MM.1S (cell line): ENCODE results near the gene TJP2.

ENCODE experiments used
- DNase-seq: peaks from one replicate; pipeline ENCODE4 v3.0.0-alpha.2; 2015
- H2AFZ ChIP-seq: fragments of 300-600 bp; sonication (generic); 2 replicates; pipeline ENCODE4 v1.6.0; 2016; ENCODE audit warnings: antibody characterized with exemption, low read length
- H3F3A ChIP-seq: fragments of 300-600 bp; sonication (generic); 2 replicates; pipeline ENCODE4 v1.6.1; 2016; ENCODE audit warnings: mild to moderate bottlenecking, antibody characterized with exemption, low read length, moderate library complexity, mixed read lengths; ENCODE audit not compliant: insufficient read depth
- H3K27ac ChIP-seq: fragments of 300-600 bp; sonication (generic); 2 replicates; pipeline ENCODE4 v1.5.1; 2016; ENCODE audit warnings: mild to moderate bottlenecking, low read length
- H3K27me3 ChIP-seq: fragments of 300-600 bp; sonication (generic); replicated peaks from 2 replicates; pipeline ENCODE4 v1.6.0; 2016; ENCODE audit warnings: low read length; ENCODE audit not compliant: insufficient read depth
- H3K36me3 ChIP-seq: fragments of 300-600 bp; sonication (generic); replicated peaks from 2 replicates; pipeline ENCODE4 v1.6.1; 2016; ENCODE audit warnings: mild to moderate bottlenecking, low read length, mixed read lengths; ENCODE audit not compliant: insufficient read depth
- H3K4me1 ChIP-seq: fragments of 300-600 bp; sonication (generic); 2 replicates; pipeline ENCODE4 v1.6.1; 2016; ENCODE audit warnings: low read length, mixed read lengths
- H3K4me2 ChIP-seq: fragments of 300-600 bp; sonication (generic); 2 replicates; pipeline ENCODE4 v1.6.0; 2016; ENCODE audit warnings: low read depth, low read length
- H3K4me3 ChIP-seq: fragments of 300-600 bp; sonication (generic); 2 replicates; pipeline ENCODE4 v1.5.1; 2016; ENCODE audit warnings: low read length, mixed read lengths
- H3K79me2 ChIP-seq: fragments of 300-600 bp; sonication (generic); 2 replicates; pipeline ENCODE4 v1.6.1; 2016; ENCODE audit warnings: mixed run types, low read length, mixed read lengths
- H3K9ac ChIP-seq: fragments of 300-600 bp; sonication (generic); 2 replicates; pipeline ENCODE4 v1.6.1; 2016; ENCODE audit warnings: low read length, mixed read lengths
- H3K9me2 ChIP-seq: fragments of 300-600 bp; sonication (generic); replicated peaks from 2 replicates; pipeline ENCODE4 v1.6.1; 2016; ENCODE audit warnings: mild to moderate bottlenecking, low read length, mixed read lengths; ENCODE audit not compliant: insufficient read depth
- H3K9me3 ChIP-seq: fragments of 300-600 bp; sonication (generic); replicated peaks from 2 replicates; pipeline ENCODE4 v1.6.1; 2016; ENCODE audit warnings: mild to moderate bottlenecking, low read length, mixed read lengths; ENCODE audit not compliant: insufficient read depth
- H4K20me1 ChIP-seq: fragments of 300-600 bp; sonication (generic); 2 replicates; pipeline ENCODE4 v1.6.1; 2016; ENCODE audit warnings: mild to moderate bottlenecking, low read length, moderate library complexity, mixed read lengths; ENCODE audit not compliant: insufficient read depth
- EZH2 ChIP-seq: fragments of 300-600 bp; sonication (generic); optimal IDR thresholded peaks from 2 replicates; pipeline ENCODE3; 2017; ENCODE audit warnings: low read depth, mild to moderate bottlenecking, antibody characterized with exemption, low read length, mixed read lengths
- EZH2phosphoT487 ChIP-seq: fragments of 300-600 bp; sonication (generic); IDR thresholded peaks from 2 replicates; pipeline ENCODE4 v1.6.1; 2018; ENCODE audit warnings: antibody characterized with exemption, low read length
- TF ChIP-seq, protein P1 (sequence below): fragments of 300-600 bp; sonication (generic); IDR thresholded peaks from 2 replicates; pipeline ENCODE4 v1.5.1; 2016; ENCODE audit warnings: antibody characterized with exemption, low read length, mixed read lengths

Gene TJP2

GRCh38 chr9:69186841-69187611 is 12.9 kb downstream of the TJP2 start:
- no peak for DNase-seq
- Histone ChIP-seq H2AFZ (no peak overlapping the region), H3K27me3 (no peaks in the 10 kb centered on the region), H3K9me2 (no peaks in the 10 kb centered on the region), H3K36me3 (no peaks in the 10 kb centered on the region), H3K4me1 (no peaks in the 10 kb centered on the region), H4K20me1 (peaks cover 12% of the 10 kb centered on the region), H3K79me2 (peaks cover 76% of the 10 kb centered on the region), H3K27ac (no peak overlapping the region), H3K4me2 (no peak overlapping the region), H3K9me3 (no peaks in the 10 kb centered on the region), H3F3A (no peaks in the 10 kb centered on the region), H3K4me3 (no peak overlapping the region), H3K9ac (no peak overlapping the region)
- no peak for TF ChIP-seq EZH2phosphoT487
- no peak for TF ChIP-seq EZH2
- TF ChIP-seq, protein P1, sequence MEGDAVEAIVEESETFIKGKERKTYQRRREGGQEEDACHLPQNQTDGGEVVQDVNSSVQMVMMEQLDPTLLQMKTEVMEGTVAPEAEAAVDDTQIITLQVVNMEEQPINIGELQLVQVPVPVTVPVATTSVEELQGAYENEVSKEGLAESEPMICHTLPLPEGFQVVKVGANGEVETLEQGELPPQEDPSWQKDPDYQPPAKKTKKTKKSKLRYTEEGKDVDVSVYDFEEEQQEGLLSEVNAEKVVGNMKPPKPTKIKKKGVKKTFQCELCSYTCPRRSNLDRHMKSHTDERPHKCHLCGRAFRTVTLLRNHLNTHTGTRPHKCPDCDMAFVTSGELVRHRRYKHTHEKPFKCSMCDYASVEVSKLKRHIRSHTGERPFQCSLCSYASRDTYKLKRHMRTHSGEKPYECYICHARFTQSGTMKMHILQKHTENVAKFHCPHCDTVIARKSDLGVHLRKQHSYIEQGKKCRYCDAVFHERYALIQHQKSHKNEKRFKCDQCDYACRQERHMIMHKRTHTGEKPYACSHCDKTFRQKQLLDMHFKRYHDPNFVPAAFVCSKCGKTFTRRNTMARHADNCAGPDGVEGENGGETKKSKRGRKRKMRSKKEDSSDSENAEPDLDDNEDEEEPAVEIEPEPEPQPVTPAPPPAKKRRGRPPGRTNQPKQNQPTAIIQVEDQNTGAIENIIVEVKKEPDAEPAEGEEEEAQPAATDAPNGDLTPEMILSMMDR, result no peak

DNA sequence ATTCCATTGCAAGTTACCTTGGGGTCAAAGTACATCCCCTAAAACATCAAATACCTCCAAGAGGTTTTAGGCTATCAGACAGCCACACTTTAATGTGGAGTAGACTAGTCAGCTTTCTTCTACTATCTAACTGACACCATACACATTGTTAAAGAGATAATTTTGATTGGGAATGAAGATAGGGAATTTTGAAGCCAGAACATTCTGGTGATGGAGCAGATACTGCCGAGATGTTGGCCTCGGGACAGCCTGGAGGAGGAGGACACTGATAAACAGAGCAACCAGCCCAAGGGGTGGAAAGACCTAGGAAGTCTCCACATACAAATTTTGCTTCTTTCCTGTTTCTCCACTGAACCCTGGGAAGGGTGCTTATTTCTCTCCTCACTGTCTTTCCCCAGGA is 14.9 kb downstream of the TJP2 start:
- Histone ChIP-seq H2AFZ (no peak overlapping the region), H3K4me3 (no peak overlapping the region), H3K4me2 (no peak overlapping the region), H3K27ac (no peak overlapping the region), H3K4me1 (no peaks in the 10 kb centered on the region), H3F3A (no peaks in the 10 kb centered on the region), H3K36me3 (no peaks in the 10 kb centered on the region), H3K9me2 (no peaks in the 10 kb centered on the region), H3K27me3 (no peaks in the 10 kb centered on the region), H4K20me1 (peaks cover 17% of the 10 kb centered on the region), H3K79me2 (peaks cover 76% of the 10 kb centered on the region), H3K9me3 (no peaks in the 10 kb centered on the region), H3K9ac (no peak overlapping the region)
- no peak for DNase-seq
- TF ChIP-seq EZH2 (no peak), EZH2phosphoT487 (no peak)
- TF ChIP-seq, protein P1, result no peak

DNA sequence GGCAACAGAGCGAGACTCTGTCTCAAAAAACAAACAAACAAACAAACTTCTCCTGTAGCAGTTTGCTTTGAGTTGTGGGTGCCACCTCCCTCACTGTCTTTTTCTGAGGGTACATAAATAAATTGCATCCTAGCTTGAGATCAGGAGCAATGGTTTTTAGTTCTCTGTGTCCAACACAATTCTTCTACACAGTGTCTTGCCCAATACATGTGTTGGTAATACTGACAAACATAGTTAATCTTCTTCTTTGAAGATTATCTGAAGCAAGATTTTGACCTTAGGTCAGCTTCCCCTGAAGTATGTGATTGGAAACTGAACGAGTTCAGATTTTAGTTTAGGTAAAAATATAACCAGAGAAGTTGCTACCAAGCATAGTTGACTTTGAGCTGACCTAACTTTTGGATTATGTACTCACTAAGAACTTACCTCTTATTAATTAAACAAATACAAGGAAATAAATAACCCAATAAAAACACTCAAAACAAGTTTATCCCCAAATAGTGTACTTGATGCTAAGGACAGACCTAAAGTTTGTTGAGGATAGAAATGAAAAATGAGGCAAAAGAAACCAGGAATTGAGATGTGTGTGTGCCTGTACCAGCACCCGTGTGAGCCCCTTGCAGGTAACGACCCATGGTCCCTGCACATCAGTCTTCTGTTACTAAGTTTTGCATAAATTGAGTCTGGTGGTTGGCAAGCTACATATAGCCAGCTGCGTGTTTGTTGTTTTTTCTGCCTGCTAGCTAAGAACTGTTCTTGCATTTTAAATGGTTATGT is 16.2 kb downstream of the TJP2 start:
- Histone ChIP-seq H3K9me2 (no peaks in the 10 kb centered on the region), H4K20me1 (peaks cover 22% of the 10 kb centered on the region), H3K36me3 (no peaks in the 10 kb centered on the region), H3K4me1 (no peaks in the 10 kb centered on the region), H3K4me3 (no peak overlapping the region), H3F3A (no peaks in the 10 kb centered on the region), H3K9me3 (no peaks in the 10 kb centered on the region), H3K9ac (no peak overlapping the region), H3K79me2 (peaks cover 77% of the 10 kb centered on the region), H2AFZ (no peak overlapping the region), H3K27me3 (no peaks in the 10 kb centered on the region), H3K4me2 (no peak overlapping the region), H3K27ac (no peak overlapping the region)
- no peak for TF ChIP-seq EZH2
- TF ChIP-seq EZH2phosphoT487, result no peak
- TF ChIP-seq, protein P1, result no peak
- DNase-seq, result no peak
